MM.1S (cell line): ENCODE measurements around the gene L3HYPDH.

ENCODE experiments used
- EZH2 ChIP-seq: fragments of 300-600 bp; sonication (generic); optimal IDR thresholded peaks from 2 replicates; pipeline ENCODE3; 2017; ENCODE audit warnings: low read depth, mild to moderate bottlenecking, antibody characterized with exemption, low read length, mixed read lengths
- EZH2phosphoT487 ChIP-seq: fragments of 300-600 bp; sonication (generic); IDR thresholded peaks from 2 replicates; pipeline ENCODE4 v1.6.1; 2018; ENCODE audit warnings: antibody characterized with exemption, low read length
- TF ChIP-seq, protein P1 (sequence below): fragments of 300-600 bp; sonication (generic); IDR thresholded peaks from 2 replicates; pipeline ENCODE4 v1.5.1; 2016; ENCODE audit warnings: antibody characterized with exemption, low read length, mixed read lengths

DNA sequence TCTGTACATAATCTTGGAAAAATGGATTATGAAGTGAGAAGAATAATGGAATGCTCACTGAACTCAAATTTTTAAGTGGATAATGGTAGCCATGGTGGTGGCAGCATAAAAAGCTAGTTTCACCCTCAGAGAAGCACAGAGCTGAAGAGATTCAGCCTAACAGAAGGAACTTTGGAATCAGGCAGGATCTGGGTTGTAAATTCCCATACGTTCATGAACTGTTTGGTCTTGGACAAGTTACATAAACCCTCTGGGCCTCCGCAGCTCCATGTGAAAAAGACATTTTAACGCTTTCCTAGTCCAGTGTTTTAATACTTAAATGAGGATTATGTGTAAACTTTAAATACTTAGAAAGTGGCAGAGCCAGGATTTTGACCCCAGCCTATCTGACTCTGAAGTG, 26.8 kb upstream of the L3HYPDH start:
- TF ChIP-seq, protein P1, sequence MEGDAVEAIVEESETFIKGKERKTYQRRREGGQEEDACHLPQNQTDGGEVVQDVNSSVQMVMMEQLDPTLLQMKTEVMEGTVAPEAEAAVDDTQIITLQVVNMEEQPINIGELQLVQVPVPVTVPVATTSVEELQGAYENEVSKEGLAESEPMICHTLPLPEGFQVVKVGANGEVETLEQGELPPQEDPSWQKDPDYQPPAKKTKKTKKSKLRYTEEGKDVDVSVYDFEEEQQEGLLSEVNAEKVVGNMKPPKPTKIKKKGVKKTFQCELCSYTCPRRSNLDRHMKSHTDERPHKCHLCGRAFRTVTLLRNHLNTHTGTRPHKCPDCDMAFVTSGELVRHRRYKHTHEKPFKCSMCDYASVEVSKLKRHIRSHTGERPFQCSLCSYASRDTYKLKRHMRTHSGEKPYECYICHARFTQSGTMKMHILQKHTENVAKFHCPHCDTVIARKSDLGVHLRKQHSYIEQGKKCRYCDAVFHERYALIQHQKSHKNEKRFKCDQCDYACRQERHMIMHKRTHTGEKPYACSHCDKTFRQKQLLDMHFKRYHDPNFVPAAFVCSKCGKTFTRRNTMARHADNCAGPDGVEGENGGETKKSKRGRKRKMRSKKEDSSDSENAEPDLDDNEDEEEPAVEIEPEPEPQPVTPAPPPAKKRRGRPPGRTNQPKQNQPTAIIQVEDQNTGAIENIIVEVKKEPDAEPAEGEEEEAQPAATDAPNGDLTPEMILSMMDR: no peak
- no peak for TF ChIP-seq EZH2
- no peak for TF ChIP-seq EZH2phosphoT487
